Measurements from ENCODE around the gene BMP10.

Gene BMP10

GRCh38 chr2:68857855-68858456 is 13.2 kb downstream of the BMP10 start:
- peak; percentile 30 for DNase-seq (ENCODE audit: low read depth)
- TF ChIP-seq CTCF (IDR thresholded peaks at IDR 0.05; ENCODE audit: low read depth, low read length) (no peak), MYC (IDR thresholded peaks at IDR 0.05; ENCODE audit: low read depth, low read length) (no peak), MAX (IDR thresholded peaks at IDR 0.05; ENCODE audit: low read depth, low read length) (no peak), POLR2A (IDR thresholded peaks at IDR 0.05; ENCODE audit: extremely low read depth, insufficient read length) (no peak)
- no peak overlapping the region for H3K4me3 ChIP-seq (ENCODE audit: low read depth, low read length)

GRCh38 chr2:68857202-68857845 is 13.9 kb downstream of the BMP10 start:
- no peak overlapping the region for H3K4me3 ChIP-seq (ENCODE audit: low read depth, low read length)
- DNase-seq (ENCODE audit: low read depth): no peak
- no peak for TF ChIP-seq MAX (IDR thresholded peaks at IDR 0.05; ENCODE audit: low read depth, low read length)
- no peak for TF ChIP-seq POLR2A (IDR thresholded peaks at IDR 0.05; ENCODE audit: extremely low read depth, insufficient read length)
- TF ChIP-seq CTCF (IDR thresholded peaks at IDR 0.05; ENCODE audit: low read depth, low read length): no peak
- no peak for TF ChIP-seq MYC (IDR thresholded peaks at IDR 0.05; ENCODE audit: low read depth, low read length)

- H3K4me3 ChIP-seq (ENCODE audit: low read depth, low read length): no peak overlapping the region
- TF ChIP-seq MYC (IDR thresholded peaks at IDR 0.05; ENCODE audit: low read depth, low read length) (no peak), MAX (IDR thresholded peaks at IDR 0.05; ENCODE audit: low read depth, low read length) (no peak), POLR2A (IDR thresholded peaks at IDR 0.05; ENCODE audit: extremely low read depth, insufficient read length) (no peak), CTCF (IDR thresholded peaks at IDR 0.05; ENCODE audit: low read depth, low read length) (no peak)
- no peak for DNase-seq (ENCODE audit: low read depth)
Observed at GRCh38 chr2:68855550-68855949, 15.6 kb downstream of the BMP10 start.

GRCh38 chr2:68854476-68854875 is 16.7 kb downstream of the BMP10 start:
- TF ChIP-seq MYC (IDR thresholded peaks at IDR 0.05; ENCODE audit: low read depth, low read length) (no peak), MAX (IDR thresholded peaks at IDR 0.05; ENCODE audit: low read depth, low read length) (no peak), POLR2A (IDR thresholded peaks at IDR 0.05; ENCODE audit: extremely low read depth, insufficient read length) (no peak), CTCF (IDR thresholded peaks at IDR 0.05; ENCODE audit: low read depth, low read length) (no peak)
- H3K4me3 ChIP-seq (ENCODE audit: low read depth, low read length): no peak overlapping the region
- no peak for DNase-seq (ENCODE audit: low read depth)

- no peak for DNase-seq (ENCODE audit: low read depth)
- no peak overlapping the region for H3K4me3 ChIP-seq (ENCODE audit: low read depth, low read length)
- TF ChIP-seq MAX (IDR thresholded peaks at IDR 0.05; ENCODE audit: low read depth, low read length) (no peak), MYC (IDR thresholded peaks at IDR 0.05; ENCODE audit: low read depth, low read length) (no peak), CTCF (IDR thresholded peaks at IDR 0.05; ENCODE audit: low read depth, low read length) (no peak), POLR2A (IDR thresholded peaks at IDR 0.05; ENCODE audit: extremely low read depth, insufficient read length) (no peak)
Observed at GRCh38 chr2:68853915-68854314, 17.3 kb downstream of the BMP10 start.

Measured in NB4 (cell line).